ENCODE results near the gene OGFR.

Gene OGFR

GRCh38 chr20:62785393-62785792 lies 19.2 kb upstream of the OGFR start:
- DNase-seq = no peak

GRCh38 chr20:62786157-62786556 lies 18.5 kb upstream of the OGFR start:
- no peak for DNase-seq

- no peak for DNase-seq
These were observed 17.3 kb upstream of the OGFR start for GRCh38 chr20:62787321-62787720.

GRCh38 chr20:62787866-62788265 lies 16.8 kb upstream of the OGFR start:
- DNase-seq = no peak

GRCh38 chr20:62788607-62789006 lies 16.0 kb upstream of the OGFR start:
- DNase-seq = no peak

GRCh38 chr20:62790075-62790474 lies 14.6 kb upstream of the OGFR start:
- no peak for DNase-seq

- DNase-seq = peak; percentile 67
These were observed 13.1 kb upstream of the OGFR start for GRCh38 chr20:62791301-62792181.

- no peak for DNase-seq
These were observed 12.3 kb upstream of the OGFR start for GRCh38 chr20:62792182-62792939.

GRCh38 chr20:62792940-62793756 lies 11.5 kb upstream of the OGFR start:
- no peak for DNase-seq

- DNase-seq = no peak
These were observed 11.0 kb upstream of the OGFR start for GRCh38 chr20:62793757-62794006.

- DNase-seq = peak; percentile 89
These were observed 10.5 kb upstream of the OGFR start for GRCh38 chr20:62794007-62794724.

- no peak for DNase-seq
These were observed 9.4 kb upstream of the OGFR start for GRCh38 chr20:62795023-62795761.

GRCh38 chr20:62796699-62797491 lies 7.7 kb upstream of the OGFR start:
- DNase-seq = no peak

- no peak for DNase-seq
These were observed 6.7 kb upstream of the OGFR start for GRCh38 chr20:62797671-62798532.

- no peak for DNase-seq
These were observed 5.6 kb upstream of the OGFR start for GRCh38 chr20:62799036-62799435.

GRCh38 chr20:62799459-62799858 lies 5.2 kb upstream of the OGFR start:
- no peak for DNase-seq

- no peak for DNase-seq
These were observed 4.8 kb upstream of the OGFR start for GRCh38 chr20:62799873-62800272.

- no peak for DNase-seq
These were observed 4.0 kb upstream of the OGFR start for GRCh38 chr20:62800314-62801259.

All from NCI-H1417 treated with DMSO at 0.1 percent for 48 hours (cell line).